ENCODE results near the gene BICC1.

The BICC1 gene

GRCh38 chr10:58651040-58651439 is 138.4 kb downstream of the BICC1 start:
- no peak for DNase-seq (ENCODE audit: low read depth)

GRCh38 chr10:58651742-58652141 is 139.1 kb downstream of the BICC1 start:
- DNase-seq (ENCODE audit: low read depth) = no peak

GRCh38 chr10:58653139-58653538 is 140.5 kb downstream of the BICC1 start:
- no peak for DNase-seq (ENCODE audit: low read depth)

- no peak for DNase-seq (ENCODE audit: low read depth)
Observed at GRCh38 chr10:58660575-58661255, 148.0 kb downstream of the BICC1 start.

GRCh38 chr10:58661336-58661735 is 148.7 kb downstream of the BICC1 start:
- DNase-seq (ENCODE audit: low read depth) = no peak

- DNase-seq (ENCODE audit: low read depth) = no peak
Observed at GRCh38 chr10:58661902-58662301, 149.2 kb downstream of the BICC1 start.

- DNase-seq (ENCODE audit: low read depth) = no peak
Observed at GRCh38 chr10:58662314-58662713, 149.6 kb downstream of the BICC1 start.

GRCh38 chr10:58665361-58665760 is 152.7 kb downstream of the BICC1 start:
- DNase-seq (ENCODE audit: low read depth) = no peak

- DNase-seq (ENCODE audit: low read depth) = no peak
Observed at GRCh38 chr10:58666024-58666423, 153.4 kb downstream of the BICC1 start.

- DNase-seq (ENCODE audit: low read depth) = no peak
Observed at GRCh38 chr10:58667658-58668310, 155.1 kb downstream of the BICC1 start.

- no peak for DNase-seq (ENCODE audit: low read depth)
Observed at GRCh38 chr10:58672845-58673244, 160.2 kb downstream of the BICC1 start.

GRCh38 chr10:58674251-58674650 is 161.6 kb downstream of the BICC1 start:
- no peak for DNase-seq (ENCODE audit: low read depth)

- DNase-seq (ENCODE audit: low read depth) = no peak
Observed at GRCh38 chr10:58675321-58675720, 162.6 kb downstream of the BICC1 start.

GRCh38 chr10:58691528-58691927 is 178.9 kb downstream of the BICC1 start:
- DNase-seq (ENCODE audit: low read depth) = no peak

- no peak for DNase-seq (ENCODE audit: low read depth)
Observed at GRCh38 chr10:58693919-58694318, 181.2 kb downstream of the BICC1 start.

GRCh38 chr10:58695022-58695421 is 182.3 kb downstream of the BICC1 start:
- no peak for DNase-seq (ENCODE audit: low read depth)

- no peak for DNase-seq (ENCODE audit: low read depth)
Observed at GRCh38 chr10:58696736-58697135, 184.1 kb downstream of the BICC1 start.

- DNase-seq (ENCODE audit: low read depth) = no peak
Observed at GRCh38 chr10:58697691-58698090, 185.0 kb downstream of the BICC1 start.

GRCh38 chr10:58698777-58699356 is 186.2 kb downstream of the BICC1 start:
- DNase-seq (ENCODE audit: low read depth) = no peak

GRCh38 chr10:58700591-58700990 is 187.9 kb downstream of the BICC1 start:
- DNase-seq (ENCODE audit: low read depth) = no peak

GRCh38 chr10:58701405-58702135 is 188.9 kb downstream of the BICC1 start:
- no peak for DNase-seq (ENCODE audit: low read depth)

- DNase-seq (ENCODE audit: low read depth) = no peak
Observed at GRCh38 chr10:58704226-58704625, 191.6 kb downstream of the BICC1 start.

GRCh38 chr10:58704671-58705141 is 192.0 kb downstream of the BICC1 start:
- DNase-seq (ENCODE audit: low read depth) = no peak
